GM23338 (cell line): ENCODE results near the gene C1orf174. TPM values are rescaled to one million over a fixed set of nuclear protein-coding genes. Genes with fewer than 3 reads are reported as not detected.

Experiments
- ATAC-seq: fragments of 200-7000 bp; cut with Tn5 transposase; 3 replicates; pipeline ENCODE4 v1.9.1; 2020
- DNase-seq: peaks from one replicate; pipeline ENCODE4 v3.0.0-alpha.2; 2015; ENCODE audit warnings: low spot score
- H2AFZ ChIP-seq: fragments of 200-600 bp; sonication (generic); 2 replicates; pipeline ENCODE4 v1.8.0; 2016; ENCODE audit warnings: antibody characterized with exemption, mild to moderate bottlenecking, moderate library complexity
- H3F3A ChIP-seq: fragments of 200-600 bp; sonication (generic); replicated peaks from 2 replicates; pipeline ENCODE4 v1.8.0; 2017; ENCODE audit warnings: antibody characterized with exemption, mixed run types, low read depth
- H3K27ac ChIP-seq: fragments of 200-600 bp; sonication (generic); 2 replicates; pipeline ENCODE4 v1.6.1; 2016; ENCODE audit warnings: low read depth
- H3K27me3 ChIP-seq: fragments of 200-600 bp; sonication (generic); 2 replicates; pipeline ENCODE4 v1.8.0; 2016; ENCODE audit warnings: mild to moderate bottlenecking, mixed run types, moderate library complexity; ENCODE audit not compliant: insufficient read depth
- H3K36me3 ChIP-seq: fragments of 200-600 bp; sonication (generic); 2 replicates; pipeline ENCODE4 v1.8.0; 2016; ENCODE audit warnings: mild to moderate bottlenecking; ENCODE audit not compliant: insufficient read depth
- H3K4me1 ChIP-seq: fragments of 200-600 bp; sonication (generic); 2 replicates; pipeline ENCODE4 v1.8.0; 2016; ENCODE audit warnings: mild to moderate bottlenecking, moderate library complexity; ENCODE audit not compliant: insufficient read depth
- H3K4me2 ChIP-seq: fragments of 200-600 bp; sonication (generic); 2 replicates; pipeline ENCODE4 v1.7.1; 2017; ENCODE audit warnings: mixed run types
- H3K4me3 ChIP-seq: fragments of 200-600 bp; sonication (generic); 2 replicates; pipeline ENCODE4 v1.6.1; 2016; ENCODE audit warnings: mixed run types
- H3K79me2 ChIP-seq: fragments of 200-600 bp; sonication (generic); replicated peaks from 2 replicates; pipeline ENCODE4 v1.8.0; 2017; ENCODE audit warnings: mild to moderate bottlenecking; ENCODE audit not compliant: insufficient read depth
- H3K9me2 ChIP-seq: fragments of 200-600 bp; sonication (generic); 2 replicates; pipeline ENCODE4 v1.8.0; 2017; ENCODE audit not compliant: insufficient read depth
- H4K20me1 ChIP-seq: fragments of 200-600 bp; sonication (generic); replicated peaks from 2 replicates; pipeline ENCODE4 v1.8.0; 2017; ENCODE audit warnings: mild to moderate bottlenecking; ENCODE audit not compliant: insufficient read depth
- H3K27ac Mint-ChIP-seq: 2 replicates; pipeline ENCODE4 v1.8.0; 2020; ENCODE audit warnings: inconsistent platforms, mild to moderate bottlenecking, moderate library complexity, mixed read lengths
- H3K27me3 Mint-ChIP-seq: 3 replicates; pipeline ENCODE4 v1.8.0; 2022; ENCODE audit warnings: low read depth, mild to moderate bottlenecking, moderate library complexity, mixed read lengths, inconsistent platforms; ENCODE audit not compliant: insufficient read depth, poor library complexity
- H3K36me3 Mint-ChIP-seq: 3 replicates; pipeline ENCODE4 v1.8.0; 2021; ENCODE audit warnings: low read depth, mild to moderate bottlenecking, inconsistent platforms, moderate library complexity, mixed read lengths
- H3K4me1 Mint-ChIP-seq: 3 replicates; pipeline ENCODE4 v1.8.0; 2020; ENCODE audit warnings: mild to moderate bottlenecking, inconsistent platforms, mixed read lengths
- H3K4me3 Mint-ChIP-seq: 3 replicates; pipeline ENCODE4 v1.8.0; 2021; ENCODE audit warnings: moderate library complexity, mild to moderate bottlenecking, inconsistent platforms, mixed read lengths
- H3K9me3 Mint-ChIP-seq: 3 replicates; pipeline ENCODE4 v1.8.0; 2020; ENCODE audit warnings: moderate library complexity, mild to moderate bottlenecking, inconsistent platforms, mixed read lengths
- EZH2phosphoT487 ChIP-seq: fragments of 200-600 bp; sonication (generic); IDR thresholded peaks from one replicate; pipeline ENCODE4 v1.8.1; 2018; ENCODE audit warnings: antibody characterized with exemption; ENCODE audit not compliant: unreplicated experiment
- POLR2AphosphoS5 ChIP-seq: IDR thresholded peaks from 2 replicates; pipeline ENCODE4 v1.6.1; 2016; ENCODE audit warnings: antibody characterized with exemption, low read depth
- ZNF114 ChIP-seq: fragments of 250-450 bp; sonication (Bioruptor Pico); IDR thresholded peaks from 2 replicates; pipeline ENCODE4 v1.5.0; 2020; ENCODE audit warnings: mild to moderate bottlenecking, moderate library complexity
- ZNF331 ChIP-seq: fragments of 250-450 bp; sonication (Bioruptor Pico); IDR thresholded peaks from 2 replicates; pipeline ENCODE4 v1.5.0; 2020; ENCODE audit warnings: low read depth, mild to moderate bottlenecking, moderate library complexity
- polyA plus RNA-seq: library from polyadenylated mRNA; unstranded; fragments of >200 nt; fragmentation: Nextera tagmentation; extraction: Ambion mirVana; gene quantifications from 2 replicates; pipeline ENCODE4 v1.2.1, GENCODE V29; 2016
- total RNA-seq: library from RNA; depleted of rRNA; stranded (reverse); fragments of >200 nt; shearing (Covaris generic); gene quantifications from 2 replicates; pipeline ENCODE4 v1.2.3, GENCODE V29; 2014
- TF ChIP-seq, protein P1 (sequence below): IDR thresholded peaks from one replicate; pipeline ENCODE4 v1.6.1; 2018; ENCODE audit warnings: antibody characterized with exemption; ENCODE audit not compliant: unreplicated experiment
- TF ChIP-seq, protein P2 (sequence below), 2 experiments: fragments of 200-600 bp in 1 of 2; sonication (generic) in 1 of 2; conservative IDR thresholded peaks; 2 replicates each; pipeline versions ENCODE4 v1.5.1 to v1.6.1; 2016 to 2017; ENCODE audit warnings: antibody characterized with exemption in 2 of 2, low read depth in 2 of 2, mild to moderate bottlenecking in 2 of 2, moderate library complexity in 1 of 2

The C1orf174 gene
- total and polyA plus RNA-seq, 2 experiments from 2014 or later = 28.5 to 28.7 TPM

DNA sequence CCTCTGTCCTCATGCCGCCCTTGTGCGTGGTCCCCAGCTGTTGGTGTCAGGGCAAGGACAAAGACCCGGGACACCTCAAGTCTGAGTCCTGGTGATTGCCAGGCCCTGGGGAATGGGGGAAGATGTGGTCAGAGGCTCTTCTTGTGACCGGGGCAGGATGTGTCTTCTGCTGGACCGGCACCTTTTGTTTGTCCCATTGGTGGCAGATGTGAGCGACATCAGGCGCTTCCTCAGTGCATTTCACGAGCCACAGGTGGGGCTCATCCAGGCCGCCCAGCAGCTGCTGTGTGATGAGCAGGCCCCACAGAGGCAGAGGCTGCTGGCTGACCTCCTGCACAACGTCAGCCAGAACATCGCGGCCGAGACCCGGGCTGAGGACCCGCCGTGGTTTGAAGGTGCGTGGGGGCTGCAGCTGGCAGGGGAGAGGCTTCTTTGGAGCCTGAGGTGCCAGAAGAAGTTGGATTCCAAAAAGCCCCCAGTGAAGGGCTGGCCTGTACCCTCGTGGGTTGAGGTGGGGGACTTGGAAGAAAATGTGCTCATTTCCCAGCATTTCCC is 34.4 kb downstream of the C1orf174 start (continued):
- TF ChIP-seq, protein P1, sequence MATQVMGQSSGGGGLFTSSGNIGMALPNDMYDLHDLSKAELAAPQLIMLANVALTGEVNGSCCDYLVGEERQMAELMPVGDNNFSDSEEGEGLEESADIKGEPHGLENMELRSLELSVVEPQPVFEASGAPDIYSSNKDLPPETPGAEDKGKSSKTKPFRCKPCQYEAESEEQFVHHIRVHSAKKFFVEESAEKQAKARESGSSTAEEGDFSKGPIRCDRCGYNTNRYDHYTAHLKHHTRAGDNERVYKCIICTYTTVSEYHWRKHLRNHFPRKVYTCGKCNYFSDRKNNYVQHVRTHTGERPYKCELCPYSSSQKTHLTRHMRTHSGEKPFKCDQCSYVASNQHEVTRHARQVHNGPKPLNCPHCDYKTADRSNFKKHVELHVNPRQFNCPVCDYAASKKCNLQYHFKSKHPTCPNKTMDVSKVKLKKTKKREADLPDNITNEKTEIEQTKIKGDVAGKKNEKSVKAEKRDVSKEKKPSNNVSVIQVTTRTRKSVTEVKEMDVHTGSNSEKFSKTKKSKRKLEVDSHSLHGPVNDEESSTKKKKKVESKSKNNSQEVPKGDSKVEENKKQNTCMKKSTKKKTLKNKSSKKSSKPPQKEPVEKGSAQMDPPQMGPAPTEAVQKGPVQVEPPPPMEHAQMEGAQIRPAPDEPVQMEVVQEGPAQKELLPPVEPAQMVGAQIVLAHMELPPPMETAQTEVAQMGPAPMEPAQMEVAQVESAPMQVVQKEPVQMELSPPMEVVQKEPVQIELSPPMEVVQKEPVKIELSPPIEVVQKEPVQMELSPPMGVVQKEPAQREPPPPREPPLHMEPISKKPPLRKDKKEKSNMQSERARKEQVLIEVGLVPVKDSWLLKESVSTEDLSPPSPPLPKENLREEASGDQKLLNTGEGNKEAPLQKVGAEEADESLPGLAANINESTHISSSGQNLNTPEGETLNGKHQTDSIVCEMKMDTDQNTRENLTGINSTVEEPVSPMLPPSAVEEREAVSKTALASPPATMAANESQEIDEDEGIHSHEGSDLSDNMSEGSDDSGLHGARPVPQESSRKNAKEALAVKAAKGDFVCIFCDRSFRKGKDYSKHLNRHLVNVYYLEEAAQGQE = no peak
- TF ChIP-seq ZNF114 (no peak), POLR2AphosphoS5 (no peak), ZNF331 (CRISPR knock-in tag) (no peak)
- TF ChIP-seq, protein P2, sequence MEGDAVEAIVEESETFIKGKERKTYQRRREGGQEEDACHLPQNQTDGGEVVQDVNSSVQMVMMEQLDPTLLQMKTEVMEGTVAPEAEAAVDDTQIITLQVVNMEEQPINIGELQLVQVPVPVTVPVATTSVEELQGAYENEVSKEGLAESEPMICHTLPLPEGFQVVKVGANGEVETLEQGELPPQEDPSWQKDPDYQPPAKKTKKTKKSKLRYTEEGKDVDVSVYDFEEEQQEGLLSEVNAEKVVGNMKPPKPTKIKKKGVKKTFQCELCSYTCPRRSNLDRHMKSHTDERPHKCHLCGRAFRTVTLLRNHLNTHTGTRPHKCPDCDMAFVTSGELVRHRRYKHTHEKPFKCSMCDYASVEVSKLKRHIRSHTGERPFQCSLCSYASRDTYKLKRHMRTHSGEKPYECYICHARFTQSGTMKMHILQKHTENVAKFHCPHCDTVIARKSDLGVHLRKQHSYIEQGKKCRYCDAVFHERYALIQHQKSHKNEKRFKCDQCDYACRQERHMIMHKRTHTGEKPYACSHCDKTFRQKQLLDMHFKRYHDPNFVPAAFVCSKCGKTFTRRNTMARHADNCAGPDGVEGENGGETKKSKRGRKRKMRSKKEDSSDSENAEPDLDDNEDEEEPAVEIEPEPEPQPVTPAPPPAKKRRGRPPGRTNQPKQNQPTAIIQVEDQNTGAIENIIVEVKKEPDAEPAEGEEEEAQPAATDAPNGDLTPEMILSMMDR (conservative IDR thresholded peaks at IDR 0.05; ENCODE audit: low read depth in 2 of 2) = no peak

DNA sequence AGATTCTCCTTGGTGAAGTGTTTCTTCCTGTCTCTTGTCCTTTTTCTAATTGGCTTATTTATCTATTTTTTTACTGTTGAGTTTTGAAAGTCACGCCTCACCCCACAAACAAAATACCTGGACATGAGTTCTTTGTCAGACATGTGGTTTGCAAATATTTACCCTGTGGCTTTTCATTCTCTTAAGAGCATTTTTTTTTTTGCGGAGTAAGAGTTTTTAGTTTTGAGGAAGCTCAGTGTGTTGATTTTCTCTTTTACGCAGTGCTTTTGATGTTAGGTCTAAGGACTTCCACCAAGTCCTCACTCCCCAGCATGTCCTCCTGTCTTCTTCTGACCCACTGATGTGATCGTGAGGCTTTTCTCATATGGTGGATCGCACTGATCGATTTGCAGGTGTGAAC is 35.2 kb downstream of the C1orf174 start:
- H4K20me1 ChIP-seq = peaks cover 3% of the 10 kb centered on the region
- ATAC-seq = no peak

More for the DNA sequence above, 35.2 kb downstream of the C1orf174 start:
- H3K9me2 ChIP-seq = no peaks in the 10 kb centered on the region
- H3K79me2 ChIP-seq = no peaks in the 10 kb centered on the region
- H3F3A ChIP-seq = no peaks in the 10 kb centered on the region
- H3K27ac ChIP-seq = no peak overlapping the region
- peaks cover 13% of the 10 kb centered on the region for H3K36me3 Mint-ChIP-seq
- peaks cover under 1% of the 10 kb centered on the region; the same call in 2 of the 3 replicates for H3K4me1 Mint-ChIP-seq
- H3K27me3 Mint-ChIP-seq = peaks cover 7% of the 10 kb centered on the region
- peaks cover 5% of the 10 kb centered on the region; the same call in 2 of the 3 replicates for H3K9me3 Mint-ChIP-seq
- no peak overlapping the region for H3K4me3 Mint-ChIP-seq
- no peaks in the 10 kb centered on the region for H3K27me3 ChIP-seq
- H3K4me3 ChIP-seq = no peak overlapping the region
- no peak overlapping the region for H2AFZ ChIP-seq
- H3K4me2 ChIP-seq = no peak overlapping the region
- no peak for TF ChIP-seq EZH2phosphoT487
- TF ChIP-seq, protein P1 = no peak
- H3K27ac Mint-ChIP-seq = no peak overlapping the region
- no peak for DNase-seq
- no peaks in the 10 kb centered on the region for H3K36me3 ChIP-seq
- no peaks in the 10 kb centered on the region for H3K4me1 ChIP-seq
